GM18502 (cell line): Measurements from ENCODE around the gene ALDH5A1.
A peak's percentile ranks its signal among the peaks of the same experiment; 100 is the strongest.
"Not testable (repeated sequence)": the region's sequence is repeated elsewhere in the genome, so short reads cannot be mapped to it uniquely, and the experiment has no call there.

Experiments
- ATAC-seq: cut with Tn5 transposase; IDR thresholded peaks from one replicate; pipeline ENCODE4 v1.9.1; 2021; ENCODE audit warnings: mild to moderate bottlenecking; ENCODE audit not compliant: unreplicated experiment, poor library complexity

ALDH5A1 gene

GRCh38 chr6:24484657-24485323, 10.0 kb upstream of the ALDH5A1 start:
- ATAC-seq, result no peak

- no peak for ATAC-seq
Observed at GRCh38 chr6:24486065-24486464, 8.7 kb upstream of the ALDH5A1 start.

- ATAC-seq, result no peak
Observed at GRCh38 chr6:24489470-24489869, 5.3 kb upstream of the ALDH5A1 start, which contains the start of gene GPLD1. TSS of gene GPLD1 (minus strand) at chr6:24489578. CDS start at chr6:24489511, 67 bp downstream.

- ATAC-seq, result no peak
Observed at GRCh38 chr6:24489881-24490280, 4.9 kb upstream of the ALDH5A1 start.

GRCh38 chr6:24490948-24491347, 3.8 kb upstream of the ALDH5A1 start:
- no peak for ATAC-seq

- no peak for ATAC-seq
Observed at GRCh38 chr6:24492475-24492874, 2.3 kb upstream of the ALDH5A1 start.

GRCh38 chr6:24493945-24494820, 586 bp upstream of the ALDH5A1 start:
- ATAC-seq, result no peak

GRCh38 chr6:24497254-24497970, 2.6 kb downstream of the ALDH5A1 start:
- ATAC-seq, result no peak

GRCh38 chr6:24500683-24501082, 5.9 kb downstream of the ALDH5A1 start:
- no peak for ATAC-seq

- no peak for ATAC-seq
Observed at GRCh38 chr6:24501374-24501773, 6.6 kb downstream of the ALDH5A1 start.

GRCh38 chr6:24501914-24502313, 7.1 kb downstream of the ALDH5A1 start:
- no peak for ATAC-seq

- ATAC-seq, result no peak
Observed at GRCh38 chr6:24504287-24504648, 9.5 kb downstream of the ALDH5A1 start.

GRCh38 chr6:24504649-24505586, 10.1 kb downstream of the ALDH5A1 start:
- ATAC-seq, result no peak

GRCh38 chr6:24506814-24507520, 12.2 kb downstream of the ALDH5A1 start:
- no peak for ATAC-seq

GRCh38 chr6:24511976-24512375, 17.2 kb downstream of the ALDH5A1 start:
- not testable (repeated sequence) for ATAC-seq

- peak; percentile 43 for ATAC-seq
Observed at GRCh38 chr6:24513602-24514001, 18.8 kb downstream of the ALDH5A1 start.

GRCh38 chr6:24517659-24518543, 23.1 kb downstream of the ALDH5A1 start:
- peak; percentile 78 for ATAC-seq

- ATAC-seq, result peak; percentile 58
Observed at GRCh38 chr6:24520929-24521546, 26.3 kb downstream of the ALDH5A1 start.
